Testis (tissue), 2 donors: ENCODE measurements around the gene PUM1.

Source experiments
- CTCF ChIP-seq, 3 experiments: fragments of 450-650 bp in 2 of 3; fragments of 200-600 bp in 1 of 3; sonication (generic) in 1 of 3; IDR thresholded peaks; one replicate each; pipeline ENCODE4 v1.5.1; 2016 to 2019; ENCODE audit warnings: antibody characterized with exemption in 3 of 3, mild to moderate bottlenecking in 2 of 3, moderate library complexity in 1 of 3
- POLR2A ChIP-seq: fragments of 450-650 bp; IDR thresholded peaks from one replicate; pipeline ENCODE4 v1.6.1; 2017; ENCODE audit warnings: antibody characterized with exemption, mild to moderate bottlenecking, moderate library complexity

GRCh38 chr1:30900486-30900885 is 165.0 kb downstream of the PUM1 start:
- TF ChIP-seq CTCF (IDR thresholded peaks at IDR 0.05), result no peak
- no peak for TF ChIP-seq POLR2A
